GM19397 (cell line): ENCODE data around the gene SLC39A8.
A peak's percentile ranks its signal among the peaks of the same experiment; 100 is the strongest.

Experiments used
- ATAC-seq: cut with Tn5 transposase; IDR thresholded peaks from one replicate; pipeline ENCODE4 v1.9.1; 2021; ENCODE audit warnings: mild to moderate bottlenecking, moderate library complexity; ENCODE audit not compliant: unreplicated experiment

SLC39A8 gene

DNA sequence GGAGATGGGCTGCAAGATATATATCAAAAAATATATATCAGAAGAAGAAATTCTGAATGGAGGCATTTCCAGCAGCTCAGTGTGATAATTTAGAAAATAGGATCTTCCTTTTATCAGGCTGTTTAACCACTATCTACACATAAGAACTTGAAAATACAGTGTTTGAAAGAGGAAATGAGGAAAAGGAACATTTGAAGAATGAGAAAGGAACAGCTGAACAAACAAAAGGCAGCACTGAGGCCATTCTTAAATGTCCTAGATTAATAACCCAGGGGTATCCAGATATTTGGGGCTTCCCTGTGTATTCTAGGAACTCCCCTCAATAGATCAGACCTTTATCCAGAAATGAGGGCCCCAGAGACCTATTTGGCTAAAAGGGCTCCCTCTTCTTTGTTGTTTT is 4.1 kb downstream of the SLC39A8 start:
- no peak for ATAC-seq

GRCh38 chr4:102339018-102339417 is 6.3 kb downstream of the SLC39A8 start:
- no peak for ATAC-seq

DNA sequence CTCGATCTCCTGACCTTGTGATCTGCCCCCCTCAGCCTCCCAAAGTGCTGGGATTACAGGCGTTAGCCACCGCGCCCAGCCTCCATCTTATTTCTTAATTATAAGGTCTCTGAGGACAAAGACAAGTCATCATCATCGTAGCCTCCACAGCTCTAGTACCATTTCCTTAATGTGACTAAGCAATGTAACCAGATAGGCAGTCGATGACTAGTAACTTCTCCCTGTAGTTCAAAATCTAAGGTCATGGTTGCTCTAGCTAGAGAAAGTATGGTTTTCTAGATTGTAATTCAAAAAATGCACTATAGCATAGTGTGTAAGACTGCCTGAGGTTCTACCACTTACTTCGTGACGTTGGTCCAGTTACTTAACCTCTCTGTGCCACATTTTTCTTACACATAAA is 6.9 kb downstream of the SLC39A8 start:
- no peak for ATAC-seq

- no peak for ATAC-seq
These were observed 9.7 kb downstream of the SLC39A8 start for GRCh38 chr4:102335616-102336015.

DNA sequence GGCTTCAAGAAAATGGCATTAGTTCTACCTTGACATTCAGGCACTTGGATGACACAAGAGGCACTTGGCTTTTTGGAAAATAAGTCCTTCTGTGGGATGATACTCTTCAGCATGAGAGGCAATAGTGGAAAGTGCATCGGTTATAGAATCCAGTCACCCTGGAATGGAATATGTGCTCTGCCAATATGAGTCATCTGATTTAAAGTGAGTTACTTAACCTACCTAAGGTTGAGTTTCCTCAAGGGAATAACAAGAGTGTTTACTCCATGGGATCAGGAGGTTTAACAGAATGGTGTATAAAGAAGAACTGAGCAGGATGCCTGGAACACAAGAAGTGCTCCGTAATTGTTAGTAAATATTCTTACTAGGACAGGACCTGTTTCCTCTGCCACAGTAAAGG is 10.7 kb downstream of the SLC39A8 start:
- no peak for ATAC-seq

DNA sequence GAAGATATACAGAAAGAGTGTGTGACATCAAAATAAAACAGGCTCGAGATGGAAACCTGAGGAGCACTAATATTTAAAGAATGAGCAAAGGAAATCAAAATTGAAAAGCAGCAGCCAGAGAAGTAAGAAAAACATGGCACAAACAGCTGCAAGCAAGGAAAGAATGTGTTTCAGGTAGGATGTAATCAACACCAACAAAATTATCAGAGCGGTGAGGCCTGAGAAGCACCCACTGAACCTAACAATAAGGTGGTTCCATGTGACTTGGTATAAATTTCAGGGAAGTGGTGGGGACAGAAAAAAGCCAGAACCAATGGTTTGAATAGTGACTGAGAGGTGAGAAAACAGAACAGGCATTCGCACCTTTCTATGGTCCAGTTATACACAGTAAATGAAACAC is 11.5 kb downstream of the SLC39A8 start:
- ATAC-seq = no peak

DNA sequence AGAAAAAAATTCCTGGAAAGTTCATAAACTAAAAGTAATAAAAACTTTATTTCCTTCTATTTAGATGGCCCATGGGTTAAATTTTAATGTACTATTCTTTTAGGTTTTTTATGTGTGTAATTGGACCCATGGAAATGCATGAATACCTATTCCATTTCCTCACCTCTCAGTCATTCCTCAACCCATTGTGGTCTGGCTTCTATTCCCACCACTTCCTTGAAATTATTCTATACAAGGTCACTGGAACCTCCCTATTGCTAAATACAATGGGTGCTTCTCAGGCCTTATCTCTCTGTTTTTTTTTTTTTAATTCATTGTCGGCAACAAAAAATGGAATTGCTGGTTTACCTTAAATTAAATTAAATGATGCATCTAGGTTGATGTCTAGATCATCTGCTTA is 17.2 kb downstream of the SLC39A8 start:
- no peak for ATAC-seq

GRCh38 chr4:102326951-102327350 is 18.3 kb downstream of the SLC39A8 start:
- ATAC-seq = no peak

- ATAC-seq = no peak
These were observed 20.6 kb downstream of the SLC39A8 start for GRCh38 chr4:102324730-102325129.

- no peak for ATAC-seq
These were observed 22.5 kb downstream of the SLC39A8 start for GRCh38 chr4:102322736-102323135.

- peak; percentile 86 for ATAC-seq
These were observed 23.9 kb downstream of the SLC39A8 start for GRCh38 chr4:102321260-102321995.

GRCh38 chr4:102319594-102319993 is 25.7 kb downstream of the SLC39A8 start:
- no peak for ATAC-seq

- no peak for ATAC-seq
These were observed 26.8 kb downstream of the SLC39A8 start for GRCh38 chr4:102318526-102318925.

GRCh38 chr4:102318105-102318504 is 27.2 kb downstream of the SLC39A8 start:
- no peak for ATAC-seq

- no peak for ATAC-seq
These were observed 27.8 kb downstream of the SLC39A8 start for GRCh38 chr4:102317459-102317858.

DNA sequence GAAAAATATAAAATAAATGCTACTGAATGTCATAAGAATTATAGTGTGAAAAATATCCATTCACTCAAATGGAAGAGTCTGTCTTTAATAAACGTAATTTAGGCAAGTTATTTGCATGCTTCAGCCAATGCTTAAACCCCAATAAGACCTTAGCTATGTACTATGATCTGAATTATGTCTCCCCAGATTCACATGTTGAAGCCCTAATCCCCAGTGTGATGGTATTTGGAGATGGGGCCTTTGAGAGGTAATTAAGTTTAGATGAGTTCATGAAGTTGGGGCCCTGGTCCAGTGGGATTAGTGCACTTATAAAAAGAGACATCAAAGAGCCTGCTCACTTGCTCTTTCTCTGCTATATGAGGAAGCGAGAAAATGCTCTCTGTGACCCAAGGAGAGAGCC is 28.7 kb downstream of the SLC39A8 start:
- ATAC-seq = no peak

GRCh38 chr4:102315532-102315931 is 29.8 kb downstream of the SLC39A8 start:
- no peak for ATAC-seq

- ATAC-seq = no peak
These were observed 32.9 kb downstream of the SLC39A8 start for GRCh38 chr4:102312417-102312816.

GRCh38 chr4:102311912-102312311 is 33.4 kb downstream of the SLC39A8 start:
- ATAC-seq = no peak

DNA sequence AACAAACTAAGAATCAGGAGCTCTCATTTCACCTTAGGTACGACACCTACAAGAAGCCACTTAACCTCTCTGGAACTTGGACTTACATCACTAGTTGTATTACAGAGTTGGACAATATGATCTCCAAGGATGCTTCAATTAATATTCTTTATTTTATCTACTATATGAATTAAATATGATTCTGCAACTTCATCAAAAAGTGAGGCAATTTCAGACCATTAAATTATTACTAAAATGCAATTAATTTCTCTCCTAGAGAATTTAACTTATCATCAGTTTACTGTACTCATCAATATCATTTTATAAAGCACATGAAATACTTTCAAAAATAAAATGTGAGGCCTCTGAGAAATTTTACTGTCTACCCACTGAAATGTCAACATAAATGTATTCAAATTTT is 33.9 kb downstream of the SLC39A8 start:
- no peak for ATAC-seq

DNA sequence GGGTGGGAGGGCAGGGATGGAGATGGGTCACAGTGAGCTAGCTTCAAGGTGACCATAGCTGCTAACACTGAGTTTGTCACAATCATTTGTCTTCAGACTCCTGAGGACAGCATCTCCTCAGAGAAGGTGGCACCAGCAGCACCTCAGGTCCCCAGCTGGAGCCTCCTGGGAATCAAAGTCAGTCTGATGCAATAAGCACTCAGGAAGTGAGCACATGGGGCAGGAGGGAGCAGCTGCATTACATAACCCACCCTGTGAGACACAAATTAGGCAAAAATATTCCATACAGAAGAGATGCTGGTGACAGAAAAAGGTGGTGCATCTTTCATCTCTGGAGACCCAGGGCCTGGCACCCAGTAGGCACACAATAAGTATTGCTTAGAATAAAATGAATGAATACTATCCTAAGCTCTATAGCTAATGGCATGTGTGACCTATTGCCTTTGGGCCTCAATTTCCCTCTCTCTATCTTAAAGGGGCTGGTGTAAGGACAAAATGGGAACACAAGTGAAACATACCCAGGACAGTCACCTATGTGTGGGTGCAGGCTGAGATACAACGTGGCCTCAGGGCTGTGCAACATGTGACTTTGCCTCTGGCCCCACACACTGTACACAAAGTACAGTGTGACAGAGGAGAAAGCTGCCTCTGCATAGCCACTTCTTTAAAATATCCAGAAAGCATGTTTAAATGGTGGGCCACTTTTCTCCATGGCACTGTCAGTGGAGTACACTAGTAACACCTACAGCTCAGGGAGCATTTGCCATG is 37.1 kb downstream of the SLC39A8 start:
- ATAC-seq = no peak

GRCh38 chr4:102305666-102306065 is 39.6 kb downstream of the SLC39A8 start:
- ATAC-seq = no peak
